Stimulated activated CD4-positive, alpha-beta T cell treated with anti-CD3 and anti-CD28 coated beads, Interleukin-12 subunit alpha, Interleukin-12 subunit beta, amount 100 ng/mL, for 4 hours (primary cell): Measurements from ENCODE around the gene ATG14.
"Not testable (repeated sequence)": the region's sequence is repeated elsewhere in the genome, so short reads cannot be mapped to it uniquely, and the experiment has no call there.

Experiments used
- DNase-seq: peaks from one replicate; pipeline ENCODE4 v3.0.0-alpha.2; 2020

ATG14 gene

DNA sequence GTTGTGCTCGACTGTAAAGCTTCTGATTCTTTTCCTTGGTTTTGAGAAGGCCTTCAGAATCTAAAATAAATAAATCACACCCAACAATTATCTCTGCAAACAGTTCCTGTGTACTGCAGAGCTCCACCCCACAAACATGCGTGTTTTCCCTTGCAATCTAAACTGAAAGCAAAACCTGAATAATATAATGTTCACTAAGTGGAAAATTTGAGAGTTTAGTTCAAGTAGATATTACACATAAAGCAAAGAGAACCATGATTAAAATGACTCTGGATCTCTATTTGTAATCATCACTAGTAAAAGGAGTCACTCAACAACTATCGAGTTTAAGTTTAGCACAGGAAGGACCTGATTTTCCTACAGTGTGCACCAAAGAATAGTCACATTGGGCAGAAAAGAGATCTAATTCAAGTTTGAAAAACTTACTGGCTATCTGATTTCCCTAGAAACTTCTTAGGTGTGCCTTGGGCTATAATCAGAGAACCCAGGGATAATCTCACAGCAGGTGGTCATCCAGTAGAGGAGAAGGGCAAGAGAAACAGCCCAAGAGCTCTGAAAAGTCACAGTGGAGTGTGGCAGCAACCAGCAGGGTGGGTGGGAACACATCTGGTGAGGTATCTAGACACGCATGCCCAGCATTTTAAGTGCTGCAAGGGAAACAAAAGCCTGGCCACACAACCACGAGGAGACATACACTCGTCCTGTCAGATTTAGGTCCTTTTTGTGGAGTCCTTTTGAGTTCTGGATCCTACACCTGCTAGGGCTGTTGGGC, 25.4 kb downstream of the ATG14 start:
- no peak for DNase-seq

DNA sequence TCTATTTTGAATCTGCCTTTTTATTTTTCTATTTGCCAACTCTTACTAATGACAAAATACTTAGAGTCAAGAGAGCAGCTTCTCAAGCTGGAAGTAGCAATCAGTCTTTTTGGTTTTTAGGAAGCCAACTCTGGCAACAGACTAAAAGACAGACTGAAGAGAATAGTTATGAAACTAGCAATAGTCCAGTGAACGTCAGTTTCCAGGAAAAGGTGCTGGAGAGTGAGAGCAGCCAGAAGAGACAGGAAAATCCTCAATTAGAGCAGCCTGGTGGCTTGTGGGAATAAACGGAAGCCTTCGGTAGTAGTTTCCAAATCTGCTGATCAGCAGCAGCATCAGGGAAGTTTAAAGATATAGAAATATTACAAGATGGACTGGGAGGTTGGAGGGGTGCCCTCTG, 27.1 kb downstream of the ATG14 start:
- no peak for DNase-seq

DNA sequence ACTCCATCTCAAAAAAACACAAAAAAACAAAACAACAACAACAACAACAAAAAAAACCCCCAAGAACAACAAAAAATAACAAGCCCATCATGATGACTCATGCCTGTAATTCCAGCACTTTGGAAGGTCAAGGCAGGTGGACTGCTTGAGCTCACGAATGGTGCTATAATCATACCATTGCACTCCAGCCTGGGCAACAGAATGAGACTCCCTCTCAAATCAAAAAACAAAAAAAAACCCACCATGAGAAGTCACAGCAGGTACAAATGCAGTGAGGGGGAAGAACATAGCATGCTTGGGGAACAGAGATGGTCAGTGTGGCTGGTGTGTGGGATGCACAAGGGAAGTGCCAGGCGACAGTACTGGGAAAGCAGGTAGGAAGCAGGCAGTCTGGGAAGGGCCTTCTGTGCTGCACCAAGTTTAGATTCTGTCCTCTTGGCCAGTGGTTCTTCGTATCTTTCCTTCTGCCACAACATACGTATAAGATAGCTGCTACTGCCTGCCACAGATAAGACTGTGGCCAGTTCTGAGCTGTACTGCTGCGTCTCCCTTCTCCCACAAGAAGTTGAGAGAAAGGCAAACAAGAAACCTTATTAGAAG, 28.0 kb downstream of the ATG14 start:
- DNase-seq, result no peak

DNA sequence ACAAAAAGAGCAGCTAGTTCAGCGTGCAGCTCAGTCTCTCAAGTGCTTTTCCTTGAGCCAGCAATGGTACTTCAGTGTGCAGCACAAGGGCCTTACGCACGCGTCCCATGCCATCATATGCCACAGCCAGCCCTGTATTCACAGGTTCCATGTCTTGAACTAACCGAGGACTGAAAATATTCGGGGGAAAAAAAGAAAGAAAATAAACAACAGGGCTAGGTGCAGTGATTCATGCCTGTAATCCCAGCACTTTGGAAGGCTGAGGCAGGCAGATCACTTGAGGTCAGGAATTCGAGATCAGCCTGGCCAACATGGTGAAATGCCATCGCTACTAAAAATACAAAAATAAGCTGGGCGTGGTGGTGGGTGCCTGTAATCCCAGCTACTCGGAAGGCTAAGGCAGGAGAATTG, 28.6 kb downstream of the ATG14 start:
- DNase-seq, result not testable (repeated sequence)

- no peak for DNase-seq
Measured at GRCh38 chr14:55382483-55382882, 29.1 kb downstream of the ATG14 start.

DNA sequence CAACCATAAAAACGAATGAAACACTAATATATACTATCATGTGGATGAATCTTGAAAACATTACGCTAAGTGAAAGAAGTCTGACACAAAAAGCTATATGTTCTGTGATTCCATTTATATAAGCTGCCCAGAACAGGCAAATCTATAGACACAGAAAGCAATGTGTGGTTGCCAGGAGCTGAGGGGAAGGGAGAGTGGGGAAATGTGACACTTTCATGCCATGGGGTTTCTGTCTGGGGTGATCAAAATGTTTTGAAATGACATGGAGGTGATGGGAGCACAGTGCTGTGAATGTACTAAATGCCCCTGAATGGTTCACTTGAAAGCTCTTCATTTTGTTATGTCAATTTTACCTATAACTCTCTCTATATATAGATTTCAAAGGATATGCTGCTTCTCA, 30.1 kb downstream of the ATG14 start:
- DNase-seq, result no peak

DNA sequence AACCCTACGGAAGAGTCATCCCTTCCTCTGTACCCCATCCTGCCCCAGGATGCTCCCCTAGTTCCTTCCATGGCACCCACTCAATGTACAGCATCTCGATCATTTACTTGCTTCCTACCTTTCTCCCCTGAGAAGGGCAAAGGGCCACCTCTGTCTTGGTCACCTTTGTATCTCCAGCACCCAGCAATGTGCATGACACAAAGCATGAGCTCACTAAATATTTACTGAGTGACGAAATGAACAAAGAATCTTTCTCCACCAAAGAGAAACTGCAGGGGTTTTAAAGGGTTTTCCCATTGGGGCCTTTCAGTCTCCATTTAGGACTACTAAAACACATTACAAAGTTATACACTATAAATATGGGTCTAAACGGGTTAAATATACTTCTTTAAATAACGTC, 30.6 kb downstream of the ATG14 start:
- DNase-seq, result no peak

DNA sequence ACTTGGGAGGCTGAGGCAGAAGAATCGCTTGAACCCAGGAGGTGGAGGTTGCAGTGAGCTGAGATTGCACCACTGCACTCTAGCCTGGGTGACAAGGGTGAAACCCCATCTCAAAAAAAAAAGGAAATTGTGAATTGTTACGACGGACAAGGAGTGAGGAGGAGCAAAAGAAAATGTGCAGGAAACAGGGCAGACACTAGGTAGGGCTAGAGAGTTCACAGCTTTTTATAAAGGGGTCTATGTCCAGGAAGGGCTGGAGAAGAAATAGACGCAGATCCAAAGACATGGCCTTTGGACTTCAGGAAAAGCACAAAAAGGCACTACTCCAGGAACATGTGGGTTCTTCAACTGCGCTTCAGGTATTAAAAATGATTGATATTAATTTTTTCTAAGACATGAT, 34.4 kb downstream of the ATG14 start:
- no peak for DNase-seq

DNA sequence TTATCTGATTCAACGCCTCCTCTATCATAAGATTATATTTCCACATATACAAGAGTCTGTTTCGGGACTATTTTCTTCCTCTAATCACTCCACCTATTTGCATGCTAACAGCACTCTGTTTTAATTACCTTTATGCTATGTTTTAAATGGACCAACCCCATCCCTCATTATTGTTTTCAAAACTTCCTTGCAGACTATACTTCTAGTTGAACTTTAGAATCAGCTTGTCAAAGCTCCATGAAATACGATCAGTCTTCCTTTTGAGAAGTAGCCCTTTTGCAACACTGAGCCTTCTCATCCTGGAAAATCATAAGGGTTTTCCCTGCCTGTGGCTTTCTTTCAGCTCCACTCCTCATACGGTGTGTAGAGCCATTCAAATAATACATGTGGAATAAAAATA, 36.9 kb downstream of the ATG14 start:
- DNase-seq, result no peak

DNA sequence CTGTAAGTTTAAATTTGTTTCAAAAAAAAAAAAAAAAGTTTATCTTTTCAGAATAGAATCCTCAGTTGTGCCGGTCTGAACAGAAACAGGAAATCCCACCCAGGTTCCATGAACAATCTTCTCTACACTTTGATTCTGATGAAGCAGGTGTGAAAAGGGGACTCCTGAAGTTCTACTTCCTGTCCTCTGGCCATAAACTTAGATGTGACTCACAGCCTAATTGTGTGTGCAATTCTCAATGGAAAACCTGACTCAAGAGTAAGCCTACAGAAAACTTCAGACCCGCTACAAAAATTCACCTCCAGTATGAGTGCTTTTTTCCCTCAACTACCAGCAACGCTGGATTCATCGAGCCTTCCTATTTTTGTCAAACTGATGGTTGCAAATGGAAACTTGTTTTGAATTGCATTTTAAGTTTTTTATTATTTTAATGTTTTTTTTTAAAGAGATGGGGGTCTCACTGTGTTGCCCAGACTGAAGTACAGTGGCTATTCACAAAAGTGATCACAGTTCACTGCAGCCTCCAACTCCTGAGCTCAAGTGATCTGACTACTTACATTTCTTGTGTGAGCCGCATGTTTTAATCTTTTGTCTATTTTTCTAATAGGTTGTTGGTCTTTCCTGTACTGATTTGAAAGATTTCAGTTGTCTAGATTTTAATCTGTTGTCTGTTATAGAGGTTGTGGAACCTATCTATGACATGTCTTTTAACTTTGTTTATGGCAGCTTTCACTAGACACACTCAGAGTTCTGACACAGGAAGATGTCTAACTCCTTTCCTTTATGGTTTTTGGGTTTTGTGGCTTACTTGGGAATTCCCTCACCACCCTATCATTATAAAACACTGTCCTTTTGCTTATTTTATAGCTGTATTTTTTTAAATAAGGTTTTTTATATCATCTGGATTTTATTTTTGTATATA, 37.6 kb downstream of the ATG14 start:
- DNase-seq, result no peak

DNA sequence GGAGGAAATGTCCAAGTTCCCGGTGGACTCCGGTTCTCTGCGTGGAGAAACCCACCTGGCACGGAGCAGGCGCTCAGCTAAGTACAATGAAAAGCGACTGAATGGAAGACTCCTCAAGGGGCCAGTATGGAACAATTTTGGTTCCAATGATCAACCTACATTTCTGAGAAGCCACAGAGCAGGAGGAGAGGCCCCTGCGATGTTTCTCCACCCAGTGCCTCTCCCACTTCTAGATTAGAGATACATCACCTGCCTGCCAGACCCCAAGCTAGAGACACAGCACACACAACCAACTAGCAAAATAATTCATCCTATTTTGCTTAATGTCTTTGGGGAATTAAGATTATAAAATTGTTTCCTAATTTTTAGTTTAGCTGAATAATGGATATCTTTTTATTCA, 38.8 kb downstream of the ATG14 start:
- DNase-seq, result no peak

- no peak for DNase-seq
Measured at GRCh38 chr14:55372423-55372822, 39.2 kb downstream of the ATG14 start.

DNA sequence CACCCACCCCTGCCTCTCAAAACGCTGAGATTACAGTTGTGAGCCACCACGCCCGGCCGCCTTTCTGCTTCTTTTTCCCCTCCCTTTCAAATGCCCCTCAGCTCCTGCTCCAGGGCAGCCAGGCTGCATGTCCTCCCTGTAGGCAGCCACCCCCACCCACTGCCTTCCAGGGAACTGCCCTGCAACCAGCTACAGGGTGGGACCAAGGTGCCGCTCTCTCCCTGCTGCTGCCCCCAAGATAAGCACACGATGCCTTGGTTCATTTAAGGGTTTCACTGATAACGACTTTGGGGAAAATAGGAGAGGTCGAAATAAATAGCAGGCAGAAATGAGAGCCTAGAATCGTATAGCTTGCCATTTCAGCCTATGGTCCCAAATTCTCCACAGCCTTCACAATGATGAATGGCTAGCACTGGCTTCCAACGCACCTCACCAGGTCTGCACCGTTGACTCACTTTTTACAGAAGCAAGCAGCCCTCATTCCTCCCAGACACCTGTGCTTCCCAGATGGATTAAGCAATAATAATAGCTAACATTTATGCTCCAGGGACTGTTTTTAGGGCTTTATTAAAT, 40.7 kb downstream of the ATG14 start:
- no peak for DNase-seq

GRCh38 chr14:55366271-55366670, 45.4 kb downstream of the ATG14 start:
- DNase-seq, result no peak

DNA sequence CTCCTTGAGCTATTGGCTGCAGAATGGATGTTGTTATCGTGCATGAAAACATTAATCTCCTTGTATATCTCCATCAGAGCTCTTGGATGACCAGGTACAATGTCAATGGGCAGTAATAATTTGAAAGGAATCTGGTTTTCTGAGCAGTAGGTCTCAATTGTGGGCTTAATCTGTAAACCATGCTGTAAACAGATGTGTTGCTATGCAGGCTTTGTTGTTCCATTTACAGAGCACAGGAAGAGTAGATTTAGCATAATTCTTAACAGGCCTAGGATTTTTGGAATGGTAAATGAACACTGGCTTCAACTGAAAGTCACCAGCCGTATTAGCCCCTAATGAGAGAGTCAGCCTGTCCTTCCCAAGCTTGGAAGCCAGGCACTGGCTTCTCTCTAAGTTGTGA, 50.4 kb downstream of the ATG14 start:
- DNase-seq, result no peak

DNA sequence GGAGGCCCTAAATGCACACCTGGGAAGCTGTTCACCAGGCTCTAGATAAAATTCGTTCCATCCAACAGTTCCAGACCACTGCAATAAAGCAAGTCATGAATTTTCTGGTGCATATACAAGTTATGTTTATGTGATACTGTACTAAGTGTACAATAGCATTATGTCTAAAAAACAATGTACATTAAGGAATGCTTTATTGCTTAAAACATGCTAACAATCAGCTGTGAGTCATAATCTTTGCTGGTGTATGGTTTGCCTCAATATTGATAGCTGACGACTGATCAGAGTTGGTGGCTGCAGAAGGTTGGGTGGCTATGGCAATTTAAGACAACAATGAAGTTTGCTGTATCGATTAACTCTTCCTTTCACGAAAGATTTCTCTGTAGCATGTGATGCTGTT, 52.3 kb downstream of the ATG14 start:
- no peak for DNase-seq

DNA sequence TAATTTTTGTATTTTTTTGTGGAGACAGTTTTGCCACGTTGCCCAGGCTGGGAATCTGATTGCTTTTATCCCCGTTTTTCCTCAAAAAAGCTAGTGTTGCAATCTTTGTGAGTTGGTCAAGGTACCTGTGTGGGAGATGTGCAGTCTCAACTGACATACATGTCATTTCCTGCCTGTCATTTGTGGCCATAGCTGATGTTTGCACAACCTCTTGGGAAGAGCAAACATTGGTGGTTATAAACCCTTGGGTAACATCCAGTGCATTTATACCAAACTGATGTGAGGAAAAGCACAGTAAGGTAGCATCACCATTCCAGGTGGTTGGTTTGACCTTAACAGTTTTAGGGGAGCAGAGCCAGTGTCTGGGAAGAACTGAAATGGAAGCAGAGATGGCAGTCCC, 54.7 kb downstream of the ATG14 start:
- no peak for DNase-seq

- DNase-seq, result no peak
Measured at GRCh38 chr14:55355922-55356321, 55.7 kb downstream of the ATG14 start.

GRCh38 chr14:55354500-55354899, 57.1 kb downstream of the ATG14 start:
- peak; percentile 38 for DNase-seq

- no peak for DNase-seq
Measured at GRCh38 chr14:55353686-55354467, 57.8 kb downstream of the ATG14 start.

DNA sequence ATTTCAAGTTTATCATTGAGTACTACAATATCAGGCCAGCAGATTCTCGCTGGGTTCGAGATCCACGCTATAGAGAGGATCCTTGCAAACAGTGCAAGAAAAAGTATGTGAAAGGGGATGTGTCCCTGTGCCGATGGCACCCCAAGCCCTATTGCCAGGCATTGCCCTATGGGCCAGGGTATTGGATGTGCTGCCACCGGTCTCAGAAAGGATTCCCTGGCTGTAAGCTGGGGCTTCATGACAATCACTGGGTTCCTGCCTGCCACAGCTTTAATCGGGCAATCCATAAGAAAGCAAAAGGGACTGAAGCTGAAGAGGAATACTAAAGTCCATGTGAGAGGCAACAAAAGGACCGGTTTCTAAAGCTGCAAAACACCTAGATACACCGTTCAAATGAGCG, 59.4 kb downstream of the ATG14 start:
- no peak for DNase-seq

GRCh38 chr14:55351111-55351510, 60.5 kb downstream of the ATG14 start:
- DNase-seq, result no peak

DNA sequence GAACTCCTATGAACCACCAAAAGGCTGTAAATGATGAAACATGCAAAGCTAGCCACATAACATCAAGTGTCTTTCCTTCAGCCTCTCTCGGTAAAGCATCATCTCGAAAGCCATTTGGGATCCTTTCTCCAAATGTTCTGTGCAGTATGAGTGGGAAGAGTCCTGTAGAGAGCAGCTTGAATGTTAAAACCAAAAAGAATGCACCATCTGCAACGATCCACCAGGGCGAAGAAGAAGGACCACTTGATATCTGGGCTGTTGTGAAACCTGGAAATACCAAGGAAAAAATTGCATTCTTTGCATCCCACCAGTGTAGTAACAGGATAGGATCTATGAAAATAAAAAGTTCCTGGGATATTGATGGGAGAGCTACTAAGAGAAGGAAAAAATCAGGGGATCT, 61.2 kb downstream of the ATG14 start:
- DNase-seq, result no peak
